NCI-H187 treated with DMSO at 0.1 percent for 48 hours (cell line): Measurements from ENCODE around the gene FADS1.
A peak's percentile ranks its signal among the peaks of the same experiment; 100 is the strongest.

Source experiments
- DNase-seq: peaks from one replicate; lab custom pipeline; 2025; lab: John Stamatoyannopoulos, UW

FADS1 gene

DNA sequence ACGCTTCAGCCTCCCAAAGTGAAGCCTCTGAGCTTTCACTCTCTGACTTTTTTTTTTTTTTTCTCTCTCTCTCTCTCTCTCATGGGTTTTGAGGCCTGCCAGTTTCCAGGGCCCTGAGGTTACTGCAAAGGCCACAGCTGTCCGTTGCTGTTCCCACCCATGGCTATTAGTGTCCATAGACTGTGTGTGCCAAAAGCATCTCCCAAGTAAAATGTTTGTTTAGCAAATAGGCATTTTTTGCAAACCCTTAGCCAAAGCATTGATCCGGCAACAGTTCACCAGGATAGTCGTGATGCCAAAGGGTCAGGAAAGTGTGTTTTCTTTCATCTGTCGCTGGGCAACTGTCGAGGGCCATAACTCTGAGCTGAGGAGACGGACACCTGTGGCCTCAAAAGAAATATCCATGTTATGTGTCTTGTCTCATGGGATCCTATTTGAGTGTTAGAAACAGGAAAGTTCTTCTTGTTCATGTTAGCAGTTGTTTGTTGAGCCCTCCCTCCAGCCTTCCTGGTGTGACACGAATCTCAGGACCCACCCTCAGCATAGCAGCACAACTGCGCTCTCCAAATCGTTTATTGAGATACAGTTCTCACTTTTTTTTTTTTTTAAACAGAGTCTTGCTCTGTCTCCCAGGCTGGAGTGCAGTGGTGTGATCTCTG lies 29.7 kb upstream of the FADS1 start:
- no peak for DNase-seq

DNA sequence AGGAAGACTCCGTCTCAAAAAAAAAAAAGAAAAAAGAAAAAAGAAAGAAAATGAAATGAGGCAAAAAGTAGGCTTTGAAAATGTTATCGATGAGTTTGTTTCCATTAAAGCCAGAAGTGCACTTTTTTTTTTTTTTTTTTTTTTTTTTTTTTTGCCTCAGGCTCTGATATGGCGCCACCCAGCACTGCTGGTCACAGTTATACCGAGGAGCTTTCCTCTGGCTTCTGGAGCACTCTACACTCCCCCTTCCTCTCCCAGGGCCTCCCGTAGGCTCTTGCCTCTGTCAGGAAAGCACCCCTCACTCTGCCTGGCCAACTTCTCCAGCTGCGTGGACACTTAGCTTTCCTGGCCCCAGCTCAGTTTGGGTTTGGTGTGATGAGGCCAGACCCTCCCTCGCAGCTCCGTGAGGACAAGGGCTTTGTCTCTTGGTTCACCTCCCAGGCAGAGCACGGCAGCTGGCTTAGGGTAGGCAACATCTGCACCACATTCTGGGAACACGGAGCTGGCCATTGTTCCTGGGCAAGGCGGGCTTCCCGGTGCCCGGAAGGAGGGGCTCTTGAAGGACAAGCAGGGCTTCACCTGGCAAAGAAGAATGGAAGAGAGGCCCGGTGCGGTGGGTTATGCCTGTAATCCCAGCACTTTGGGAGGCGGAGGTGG lies 28.2 kb upstream of the FADS1 start:
- DNase-seq, result no peak

DNA sequence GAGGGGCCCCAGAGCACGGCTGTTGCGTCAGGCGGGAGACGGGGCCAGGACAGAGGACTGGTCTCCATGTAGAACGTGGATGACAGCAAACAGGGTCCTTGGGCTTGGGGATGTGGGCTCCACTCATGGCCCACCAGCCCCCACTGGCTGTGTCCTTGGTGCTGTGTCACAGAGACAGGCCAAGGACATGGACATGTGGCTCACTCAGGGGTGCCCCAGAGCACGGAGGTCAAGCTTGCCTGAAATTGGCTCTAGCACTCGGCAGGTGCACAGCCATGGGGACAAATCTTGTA lies 25.7 kb upstream of the FADS1 start:
- DNase-seq, result no peak

DNA sequence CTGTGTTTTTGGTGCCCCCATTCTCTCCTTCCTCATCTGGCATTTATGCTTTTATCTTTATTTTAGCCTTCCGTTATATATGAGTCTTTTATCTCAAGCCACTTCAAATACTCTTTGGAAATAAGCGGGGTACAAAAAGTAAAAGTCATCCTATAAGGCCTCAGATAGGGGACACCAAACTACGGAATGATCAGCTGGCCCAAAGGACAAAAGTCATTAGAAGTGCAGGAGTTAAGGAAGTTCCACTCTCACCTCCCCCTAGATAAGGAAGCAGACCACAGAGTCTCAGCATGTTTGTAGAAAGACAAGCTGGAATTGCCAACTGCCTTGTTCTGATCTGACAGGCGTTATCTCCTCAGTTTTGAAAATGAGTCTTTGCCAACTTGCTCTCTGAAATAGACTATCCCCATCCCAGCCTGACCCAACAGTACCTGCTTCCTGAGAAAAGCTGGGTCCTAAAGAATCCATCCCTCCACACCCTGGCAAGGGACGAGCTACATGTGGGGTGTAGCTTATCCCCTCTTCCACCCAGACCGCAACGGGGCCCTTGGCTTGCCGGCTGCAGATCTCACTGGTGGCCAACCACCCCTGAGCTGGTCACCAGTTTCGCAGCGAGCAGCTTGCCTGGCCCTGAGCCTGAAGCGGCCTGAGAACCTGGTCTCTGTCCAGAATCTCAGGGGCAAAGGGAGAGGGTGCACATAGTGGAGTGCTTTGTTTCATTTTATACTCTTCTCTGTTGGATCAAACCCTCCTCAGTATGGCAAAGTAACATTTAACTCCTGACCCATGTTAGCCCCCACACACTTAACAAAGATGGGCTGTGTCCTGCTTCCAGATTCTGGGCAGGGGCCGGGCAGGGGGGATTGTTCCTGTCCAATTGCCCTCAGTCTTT lies 25.1 kb upstream of the FADS1 start:
- no peak for DNase-seq

DNA sequence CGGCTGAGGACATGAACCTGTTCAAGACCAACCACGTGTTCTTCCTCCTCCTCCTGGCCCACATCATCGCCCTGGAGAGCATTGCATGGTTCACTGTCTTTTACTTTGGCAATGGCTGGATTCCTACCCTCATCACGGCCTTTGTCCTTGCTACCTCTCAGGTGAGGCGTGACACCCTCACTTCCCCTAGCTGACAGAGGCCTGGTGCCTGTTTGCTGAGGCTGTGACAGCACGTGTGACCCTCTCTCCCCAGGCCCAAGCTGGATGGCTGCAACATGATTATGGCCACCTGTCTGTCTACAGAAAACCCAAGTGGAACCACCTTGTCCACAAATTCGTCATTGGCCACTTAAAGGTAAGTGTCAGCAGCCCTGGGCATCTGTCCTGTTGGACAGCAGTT lies 23.6 kb upstream of the FADS1 start:
- no peak for DNase-seq

DNA sequence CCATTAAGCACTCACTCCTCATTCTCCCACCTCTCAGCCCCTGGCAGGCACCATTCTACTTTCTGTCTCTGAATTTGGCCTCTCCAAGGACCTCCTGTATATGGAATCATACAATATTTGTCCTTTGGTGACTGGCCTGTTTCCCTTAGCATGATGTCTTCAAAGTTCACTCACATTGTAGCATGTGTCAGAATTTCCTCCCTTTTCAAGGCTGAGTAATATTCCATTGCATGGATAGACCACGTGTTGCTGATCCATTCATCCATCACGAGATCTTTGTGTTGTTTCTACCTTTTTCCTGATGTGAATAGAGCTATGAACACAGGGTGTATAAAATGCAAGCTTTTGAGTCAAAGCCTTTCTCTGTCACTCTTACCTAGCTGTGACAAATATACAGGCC lies 22.9 kb upstream of the FADS1 start:
- no peak for DNase-seq

DNA sequence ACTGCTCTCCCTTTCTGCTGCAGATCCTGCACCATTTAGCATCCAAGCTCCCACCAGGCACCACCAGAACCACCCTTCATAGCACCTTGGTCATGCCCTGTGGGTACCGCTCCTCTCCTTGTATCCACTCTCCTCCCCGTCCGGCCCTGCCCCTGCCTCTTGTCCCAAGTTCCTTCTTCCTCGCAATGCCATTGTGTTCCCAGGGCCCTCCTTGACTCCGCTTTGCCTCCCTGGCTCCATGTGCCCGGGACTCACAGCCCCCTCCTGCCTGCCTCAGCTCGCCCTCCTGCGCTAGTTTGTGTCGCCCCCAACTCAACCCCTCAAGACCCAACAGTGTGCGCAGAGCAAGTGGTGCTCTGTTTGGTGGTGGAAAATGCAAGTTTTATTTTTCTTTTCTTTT lies 22.1 kb upstream of the FADS1 start:
- no peak for DNase-seq

DNA sequence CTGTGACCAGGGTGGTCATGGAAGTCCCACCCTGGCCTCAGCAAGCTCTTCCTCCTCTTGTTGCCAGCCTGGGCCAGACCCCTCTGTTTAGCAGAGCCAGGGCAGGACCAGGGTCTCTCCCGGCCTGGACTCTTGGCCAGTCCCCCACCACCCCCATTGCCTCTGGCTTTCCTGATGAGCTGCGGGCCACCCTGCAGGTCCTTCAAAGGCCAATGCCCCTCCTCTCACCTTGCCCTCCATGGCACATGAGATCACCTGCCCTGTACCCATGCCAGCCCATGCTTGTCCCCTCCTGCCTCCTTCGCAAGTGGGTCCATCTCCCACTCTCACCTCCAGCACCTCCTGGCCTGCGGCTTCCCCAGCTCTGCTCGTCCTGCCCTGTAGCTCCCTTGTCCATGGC lies 21.7 kb upstream of the FADS1 start:
- DNase-seq, result no peak

DNA sequence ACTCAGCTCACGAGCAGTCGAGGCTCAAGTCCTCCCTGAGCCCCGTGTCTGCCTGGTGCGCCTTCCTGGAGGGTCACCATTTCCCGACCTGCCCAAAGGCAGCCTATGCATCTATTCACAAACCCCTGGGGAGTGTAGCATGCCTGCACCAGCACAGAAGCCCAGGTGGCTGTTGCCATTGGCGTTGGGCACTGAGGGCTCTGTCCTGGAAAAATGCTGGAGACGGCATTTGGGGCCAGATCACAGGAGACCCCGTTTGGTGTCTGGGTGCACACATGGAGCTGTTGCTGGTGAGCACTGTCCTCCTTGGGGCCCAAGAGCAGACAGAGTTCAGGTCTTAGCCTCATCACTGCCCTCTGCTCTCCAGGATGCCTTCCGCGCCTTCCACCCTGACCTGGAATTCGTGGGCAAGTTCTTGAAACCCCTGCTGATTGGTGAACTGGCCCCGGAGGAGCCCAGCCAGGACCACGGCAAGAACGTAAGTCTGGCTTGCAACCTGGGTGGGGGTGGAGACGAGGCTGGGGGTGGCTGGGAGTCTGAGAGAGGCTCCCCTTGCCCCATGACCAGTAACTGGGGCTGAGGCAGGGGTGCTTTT lies 20.7 kb upstream of the FADS1 start:
- DNase-seq, result no peak

DNA sequence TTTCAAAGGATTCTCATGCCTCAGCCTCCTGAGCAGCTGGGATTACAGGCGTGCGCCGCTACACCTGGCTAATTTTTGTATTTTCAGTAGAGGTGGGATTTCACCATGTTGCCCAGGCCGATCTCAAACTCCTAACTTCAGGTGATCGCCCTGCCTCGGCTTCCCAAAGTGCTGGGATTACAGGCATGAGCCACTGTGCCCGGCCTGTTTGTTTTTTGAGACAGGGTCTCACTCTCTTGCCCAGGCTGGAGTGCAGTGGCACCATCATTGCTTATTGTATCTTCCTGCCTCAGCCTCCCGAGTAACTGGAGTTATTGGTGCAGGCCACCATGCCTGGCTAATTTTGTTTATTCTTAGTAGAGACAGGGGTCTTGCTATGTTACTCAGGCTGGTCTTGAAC lies 19.4 kb upstream of the FADS1 start:
- DNase-seq, result no peak

DNA sequence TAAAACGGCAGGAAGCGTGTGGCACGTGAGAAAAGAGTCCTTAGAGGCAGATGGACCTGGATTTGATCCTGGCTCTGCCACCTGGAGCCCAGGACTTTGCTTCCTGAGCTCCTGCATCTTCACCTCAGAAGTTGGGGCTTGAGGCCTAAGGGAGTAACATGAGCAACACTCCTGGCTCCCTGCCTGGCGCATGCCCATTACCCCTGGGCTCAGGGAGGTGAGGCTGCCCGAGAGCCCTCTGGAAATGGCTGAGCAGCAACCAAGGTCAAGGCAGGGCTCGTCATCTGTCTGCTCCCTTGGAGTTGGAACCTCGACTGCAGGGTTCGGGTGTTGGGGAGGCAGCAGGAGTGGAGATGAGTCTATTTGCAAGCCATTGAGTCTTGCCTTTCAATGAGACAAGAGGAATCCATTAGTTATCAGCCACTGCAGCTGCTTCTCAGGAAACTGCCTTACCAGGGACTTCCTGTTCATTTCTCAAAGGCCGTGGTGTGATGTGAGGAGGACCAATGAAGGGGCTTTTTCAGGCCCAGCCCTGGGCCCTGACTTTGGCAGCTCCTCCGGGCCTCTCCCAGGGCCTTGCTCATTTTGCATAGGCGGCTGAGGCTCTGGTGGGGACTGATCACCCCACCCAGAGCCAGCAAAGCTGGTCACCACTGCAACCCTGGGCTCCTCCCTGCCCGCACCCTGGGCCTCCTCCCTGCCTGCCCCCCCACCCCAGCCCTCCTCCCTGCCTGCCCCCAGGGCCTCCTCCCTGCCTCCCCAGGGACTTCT lies 17.7 kb upstream of the FADS1 start:
- DNase-seq, result no peak

DNA sequence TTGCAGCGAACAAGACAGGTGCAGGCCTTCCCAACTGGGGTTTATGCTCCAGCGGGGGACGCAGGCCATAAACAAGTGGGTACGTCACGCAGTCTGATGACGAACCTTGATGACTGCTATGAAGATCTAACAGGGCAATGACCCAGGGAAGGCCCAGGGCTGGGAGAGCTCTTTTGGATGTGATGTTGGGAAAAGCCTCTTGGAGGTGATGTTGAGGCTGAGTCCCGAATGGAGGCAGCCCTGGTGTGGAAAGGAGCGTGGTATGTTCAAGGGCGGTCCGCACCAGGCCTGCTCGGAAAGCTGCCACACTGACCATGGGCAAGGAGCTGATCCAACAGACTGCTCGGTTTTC lies 17.1 kb upstream of the FADS1 start:
- no peak for DNase-seq

DNA sequence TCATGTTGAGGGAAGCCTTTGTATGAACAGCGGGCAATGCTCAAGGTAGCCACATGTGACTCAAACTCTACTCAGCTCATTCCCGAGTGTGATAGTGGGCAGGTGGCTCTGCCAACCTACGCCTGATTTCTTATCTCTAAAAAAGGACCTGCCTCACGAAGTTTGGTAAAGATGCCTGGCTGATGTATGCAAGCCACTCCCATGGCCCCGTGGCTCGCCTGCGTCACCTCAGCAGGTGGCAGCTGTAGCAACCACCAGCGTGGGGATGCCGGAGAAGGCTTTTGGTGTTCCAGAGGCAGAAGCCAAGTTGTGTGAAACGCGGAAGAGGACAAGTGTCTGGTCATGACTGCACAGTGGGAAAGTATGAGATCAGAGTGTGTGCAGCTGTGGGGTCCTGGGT lies 16.7 kb upstream of the FADS1 start:
- DNase-seq, result no peak

DNA sequence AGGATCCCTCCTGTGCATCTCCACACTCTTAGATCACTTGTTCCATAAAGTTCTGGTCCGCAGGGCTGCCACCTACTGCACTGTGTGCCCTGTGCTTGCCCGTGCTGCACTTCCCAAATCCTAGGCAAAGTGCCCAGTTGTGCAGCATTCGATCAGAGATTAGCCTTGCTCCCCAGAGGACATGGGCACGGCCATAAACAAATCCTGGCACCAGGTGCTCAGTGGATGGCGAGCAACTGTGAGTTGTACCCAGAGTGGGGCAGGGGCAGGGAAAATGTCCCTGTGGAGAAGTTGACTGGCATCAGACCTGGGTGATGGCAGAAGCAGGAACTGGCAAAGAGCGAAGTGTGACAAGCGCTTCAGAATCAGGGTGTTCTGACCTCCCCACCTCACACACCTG lies 16.0 kb upstream of the FADS1 start:
- DNase-seq, result no peak

DNA sequence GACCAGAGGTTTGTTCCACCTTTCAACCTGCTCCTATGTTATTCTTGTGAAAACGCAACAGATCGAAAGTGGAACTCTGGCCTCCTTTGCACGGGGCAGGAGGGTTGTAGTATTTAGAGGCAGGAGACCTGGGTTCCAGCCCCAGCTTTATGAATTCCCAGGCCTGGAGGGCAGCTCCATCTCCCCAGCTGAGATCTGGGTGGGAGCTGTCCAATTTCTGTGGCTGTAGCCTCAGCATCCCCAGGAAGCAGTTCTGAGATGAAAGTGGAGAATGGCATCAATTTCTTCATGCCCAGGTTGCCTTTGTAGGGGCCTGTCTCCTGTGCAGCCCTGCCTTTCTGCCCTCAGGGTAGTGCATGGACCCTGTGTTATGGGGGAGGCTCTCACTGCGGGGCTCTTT lies 15.4 kb upstream of the FADS1 start:
- DNase-seq, result no peak

DNA sequence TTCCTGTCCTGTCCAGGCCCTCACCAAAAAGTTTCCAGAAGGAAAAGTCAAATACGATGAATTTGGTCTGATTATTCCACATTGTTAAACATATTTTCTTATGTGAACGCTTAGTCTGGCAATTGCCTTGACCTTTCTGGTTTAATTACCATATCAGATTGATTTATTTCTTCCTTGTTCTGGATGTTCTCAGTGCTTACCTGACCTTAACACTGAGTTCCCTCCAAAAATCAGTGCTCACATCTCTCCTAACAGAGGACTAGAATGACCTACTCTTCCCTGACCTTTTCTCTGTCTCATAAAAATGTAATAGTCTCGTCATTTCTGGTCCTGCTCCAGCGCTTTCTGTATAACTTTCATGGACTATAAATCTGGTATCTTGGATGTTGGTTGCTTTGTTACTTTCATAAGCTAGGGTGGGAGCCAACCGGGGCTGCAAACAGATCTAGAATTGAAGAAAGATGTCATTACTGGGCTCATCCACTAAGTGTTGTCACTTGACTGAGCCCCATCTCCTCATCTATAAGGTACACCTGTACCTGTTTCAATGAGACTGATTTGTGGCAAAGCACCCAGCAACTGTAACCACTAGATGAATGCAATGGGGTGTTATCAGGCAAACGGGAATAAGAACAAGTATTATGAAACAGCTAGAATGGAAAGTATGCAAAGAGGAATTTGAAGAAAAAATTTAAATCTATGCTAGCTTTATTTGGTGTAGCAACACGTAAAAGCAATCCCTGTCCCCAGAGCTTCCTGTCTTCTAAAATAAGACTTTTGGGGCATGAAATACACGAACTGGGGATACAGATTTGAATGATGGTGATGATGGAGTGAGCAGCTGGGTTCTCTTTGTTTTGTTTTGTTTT lies 13.7 kb upstream of the FADS1 start:
- no peak for DNase-seq

DNA sequence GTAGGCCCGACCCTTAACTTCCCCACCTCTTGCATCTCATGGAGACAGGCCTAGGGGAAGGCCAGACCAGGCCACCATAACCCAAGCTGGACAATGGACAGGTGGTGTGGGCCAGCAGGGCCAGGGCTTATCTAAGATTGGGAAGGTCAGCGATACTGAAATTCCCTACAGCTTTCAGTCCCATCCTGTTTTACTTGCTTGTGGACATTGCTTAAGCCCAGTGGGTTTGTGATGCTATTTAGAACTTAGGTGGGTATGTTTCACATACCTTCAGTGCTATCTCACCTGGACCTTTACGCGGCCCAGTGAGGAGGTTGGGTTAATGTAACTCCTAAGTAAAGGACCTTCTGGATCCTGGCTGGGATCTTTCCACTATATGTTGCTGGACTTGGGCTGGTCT lies 13.0 kb upstream of the FADS1 start:
- no peak for DNase-seq

DNA sequence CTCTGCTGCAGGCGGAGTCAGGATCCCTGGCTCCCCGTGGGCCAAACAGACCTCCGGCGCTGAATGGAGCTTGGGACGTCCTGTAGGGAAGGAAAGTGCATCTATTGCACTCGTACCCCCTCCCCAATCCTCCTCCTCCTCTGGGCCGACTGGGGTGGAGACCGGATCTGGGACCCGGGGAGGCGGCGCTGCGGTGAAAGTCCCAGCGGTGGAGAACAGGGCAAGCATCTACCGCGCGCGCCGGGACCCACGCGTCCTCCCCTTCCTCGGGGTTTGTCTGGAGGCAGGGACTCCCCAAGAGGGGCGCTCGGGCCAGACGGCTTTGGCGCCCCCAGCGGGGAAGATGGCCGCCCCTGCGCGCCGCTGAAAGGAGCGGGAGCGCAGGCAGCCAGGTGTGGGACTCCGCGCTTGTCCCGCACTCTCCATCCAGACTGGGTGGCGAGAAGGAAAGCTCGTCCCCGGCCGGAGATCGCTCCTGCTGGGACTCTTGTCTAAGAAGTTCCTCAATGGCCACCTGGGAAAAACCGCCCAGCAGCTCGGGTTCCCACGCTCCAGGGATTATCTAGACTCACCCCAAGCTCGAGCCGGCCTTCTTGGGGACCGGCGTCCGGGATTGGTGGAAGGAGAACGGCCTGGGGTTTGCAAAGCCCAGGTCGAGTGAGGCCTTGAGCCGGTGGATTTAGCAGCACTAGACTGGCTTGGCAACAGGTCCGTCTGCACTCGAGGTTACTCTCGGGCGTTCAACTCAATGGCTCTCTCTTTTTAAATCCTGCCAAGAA lies 12.0 kb upstream of the FADS1 start:
- no peak for DNase-seq

DNA sequence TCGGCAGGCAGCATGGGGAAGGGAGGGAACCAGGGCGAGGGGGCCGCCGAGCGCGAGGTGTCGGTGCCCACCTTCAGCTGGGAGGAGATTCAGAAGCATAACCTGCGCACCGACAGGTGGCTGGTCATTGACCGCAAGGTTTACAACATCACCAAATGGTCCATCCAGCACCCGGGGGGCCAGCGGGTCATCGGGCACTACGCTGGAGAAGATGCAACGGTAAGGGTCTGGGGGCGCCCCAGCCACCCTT lies 11.5 kb upstream of the FADS1 start:
- no peak for DNase-seq

DNA sequence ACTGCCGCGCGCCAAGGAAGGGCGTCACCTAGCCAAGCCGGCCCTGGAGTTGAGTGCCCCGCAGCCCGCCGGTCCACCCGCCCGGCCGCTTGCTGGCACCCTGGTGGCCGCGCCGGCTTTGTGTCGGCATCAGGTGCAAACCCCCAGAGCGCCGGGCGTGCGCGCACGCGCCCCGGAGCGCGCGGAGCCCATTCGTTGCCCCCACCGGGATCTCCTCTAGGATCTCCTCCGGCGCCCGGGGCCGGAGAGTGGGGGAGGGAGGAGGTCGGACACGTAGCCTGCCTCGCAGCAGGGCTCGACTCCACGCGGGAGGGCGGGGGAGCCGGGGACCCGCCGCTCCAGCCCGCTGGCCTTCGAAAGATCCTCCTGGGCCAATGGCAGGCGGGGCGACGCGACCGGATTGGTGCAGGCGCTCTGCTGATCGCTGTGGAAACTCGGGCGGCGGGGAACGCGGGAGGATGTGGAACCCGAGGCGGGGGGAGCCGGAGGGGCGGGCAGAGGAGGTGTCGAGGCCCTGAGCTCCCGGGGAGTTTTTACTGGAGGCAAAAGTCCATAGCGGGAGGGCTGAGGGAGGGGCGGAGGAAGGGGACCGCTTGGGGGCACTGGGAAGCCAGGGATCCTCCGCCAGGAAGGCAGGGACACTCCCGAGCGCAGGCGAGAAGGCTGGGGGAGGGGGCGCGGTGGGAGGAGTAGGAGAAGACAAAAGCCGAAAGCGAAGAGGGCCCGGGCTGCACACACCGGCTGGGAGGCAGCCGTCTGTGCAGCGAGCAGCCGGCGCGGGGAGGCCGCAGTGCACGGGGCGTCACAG lies 11.0 kb upstream of the FADS1 start, which contains the start of gene FADS2:
Gene FADS2, plus strand, starts transcription at position 730 of the 808 bp plus-strand sequence. CDS start 91 bp downstream, outside the sequence.
- DNase-seq, result peak; percentile 95
